ENCODE data around the gene PEBP1. TPM values are rescaled to one million over a fixed set of nuclear protein-coding genes. Genes with fewer than 3 reads are reported as not detected.

Gene PEBP1
- polyA plus RNA-seq, 3 donors = 23.0 to 57.9 (median 47.6) TPM

DNA sequence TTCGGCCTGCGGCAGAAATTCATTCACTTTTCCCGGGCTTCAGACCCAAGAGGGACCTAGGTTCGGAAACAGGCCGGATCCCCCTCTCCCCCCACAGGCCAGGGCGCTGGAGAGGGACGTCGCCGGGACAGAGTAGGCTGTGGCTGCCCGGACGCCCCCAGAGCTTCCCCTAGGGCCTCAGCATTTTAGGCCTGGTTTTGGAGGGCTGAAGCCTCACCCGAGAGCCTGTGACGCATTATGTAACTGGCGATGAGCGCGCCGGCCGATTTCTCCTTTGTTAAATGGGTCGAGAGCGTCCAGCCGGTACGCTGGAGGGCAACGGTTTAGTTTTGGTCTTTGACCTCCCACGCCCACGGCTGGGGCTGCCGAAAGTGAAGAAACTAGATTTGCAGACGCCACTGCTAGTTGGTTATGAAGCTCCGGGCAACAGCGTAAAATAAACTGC is 657 bp downstream of the PEBP1 start:
- Histone ChIP-seq H3K4me3 (replicated peaks in 1 of 3; ENCODE audit: low read depth in 2 of 3, low read length in 3 of 3) (peak overlapping the region; percentile 66 to 85 (median 72)), H2AFZ (ENCODE audit: insufficient read depth, low read depth, low read length, poor library complexity, severe bottlenecking) (peak overlapping the region; percentile 98), H3K4me1 (ENCODE audit: control insufficient read depth in 1 of 2, insufficient read depth in 2 of 2, low read length in 2 of 2) (peaks cover 14 to 20% of the 10 kb centered on the region in 2 donors), H3K27ac (ENCODE audit: low read depth in 1 of 2, low read length in 2 of 2) (peak overlapping the region in 1 of 2 donors; percentile 58), H3K9ac (ENCODE audit: insufficient read depth, low read length, poor library complexity, severe bottlenecking) (peak overlapping the region; percentile 83), H3K36me3 (replicated peaks in 1 of 2; ENCODE audit: control insufficient read depth in 1 of 2, insufficient read depth in 2 of 2, low read length in 2 of 2) (peaks cover 6 to 13% of the 10 kb centered on the region in 2 donors), H3K9me3 (replicated peaks in 1 of 2; ENCODE audit: control insufficient read depth in 1 of 2, insufficient read depth in 1 of 2, low read length in 2 of 2) (no peaks in the 10 kb centered on the region), H3K4me2 (replicated peaks; ENCODE audit: extremely low read depth, low read length, poor library complexity, severe bottlenecking) (peak overlapping the region; percentile 98), H3K27me3 (ENCODE audit: control insufficient read depth in 2 of 2, insufficient read depth in 2 of 2, low read length in 2 of 2) (no peaks in the 10 kb centered on the region), H4K20me1 (ENCODE audit: insufficient read depth, low read length) (no peaks in the 10 kb centered on the region), H3K79me2 (ENCODE audit: insufficient read depth, low read length) (peaks cover 7% of the 10 kb centered on the region)
- peak; percentile 7 to 21 (median 20) for DNase-seq
- WGBS (ENCODE audit: insufficient coverage) = under 1% methylated on average over 26 of the region's 29 CpGs
- peak overlapping the region; percentile 93 to 98 for H3K4me3 Mint-ChIP-seq
- H3K4me1 Mint-ChIP-seq = peaks cover 16% of the 10 kb centered on the region
- H3K27me3 Mint-ChIP-seq (ENCODE audit: low read depth in 3 of 3) = peaks cover 0 to 5% (median 1%) of the 10 kb centered on the region in 3 donors
- TF ChIP-seq, protein P1, sequence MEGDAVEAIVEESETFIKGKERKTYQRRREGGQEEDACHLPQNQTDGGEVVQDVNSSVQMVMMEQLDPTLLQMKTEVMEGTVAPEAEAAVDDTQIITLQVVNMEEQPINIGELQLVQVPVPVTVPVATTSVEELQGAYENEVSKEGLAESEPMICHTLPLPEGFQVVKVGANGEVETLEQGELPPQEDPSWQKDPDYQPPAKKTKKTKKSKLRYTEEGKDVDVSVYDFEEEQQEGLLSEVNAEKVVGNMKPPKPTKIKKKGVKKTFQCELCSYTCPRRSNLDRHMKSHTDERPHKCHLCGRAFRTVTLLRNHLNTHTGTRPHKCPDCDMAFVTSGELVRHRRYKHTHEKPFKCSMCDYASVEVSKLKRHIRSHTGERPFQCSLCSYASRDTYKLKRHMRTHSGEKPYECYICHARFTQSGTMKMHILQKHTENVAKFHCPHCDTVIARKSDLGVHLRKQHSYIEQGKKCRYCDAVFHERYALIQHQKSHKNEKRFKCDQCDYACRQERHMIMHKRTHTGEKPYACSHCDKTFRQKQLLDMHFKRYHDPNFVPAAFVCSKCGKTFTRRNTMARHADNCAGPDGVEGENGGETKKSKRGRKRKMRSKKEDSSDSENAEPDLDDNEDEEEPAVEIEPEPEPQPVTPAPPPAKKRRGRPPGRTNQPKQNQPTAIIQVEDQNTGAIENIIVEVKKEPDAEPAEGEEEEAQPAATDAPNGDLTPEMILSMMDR (IDR thresholded peaks at IDR 0.05) = no peak
- peaks cover 0 to 2% (median 0%) of the 10 kb centered on the region in 7 donors for H3K9me3 Mint-ChIP-seq
- H3K36me3 Mint-ChIP-seq = peaks cover 19 to 20% of the 10 kb centered on the region in 2 donors
- intact Hi-C loops (cut with micrococcal nuclease) = no loop called here
- H3K27ac Mint-ChIP-seq = peak overlapping the region in 4 of 7 donors; percentile 6 to 77 (median 32)

DNA sequence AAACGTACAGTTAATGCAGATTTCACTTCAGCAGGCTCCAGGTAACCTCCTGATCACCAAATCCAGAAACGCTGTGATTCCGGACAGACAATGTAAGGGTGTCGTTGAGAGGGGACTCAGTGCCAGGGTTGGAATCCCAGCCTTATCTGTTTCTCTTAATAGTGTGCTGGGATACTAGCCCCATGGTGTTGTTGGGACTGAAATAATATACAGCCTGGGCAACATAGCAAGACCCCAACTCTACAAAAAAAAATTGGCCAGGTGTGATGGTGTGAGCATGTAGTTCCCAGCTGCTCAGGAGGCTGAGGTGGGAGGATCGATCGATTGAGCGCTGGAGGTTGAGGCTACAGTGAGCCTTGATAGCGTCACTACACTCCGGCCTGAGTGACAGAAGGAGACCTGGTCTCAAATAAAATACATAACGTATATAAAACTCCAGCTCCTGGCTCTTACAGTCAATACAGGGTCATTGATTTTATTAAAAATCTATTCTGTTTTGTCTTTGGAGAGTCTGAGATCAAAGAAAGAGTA is 1.3 kb downstream of the PEBP1 start:
- no peak overlapping the region for H3K27ac ChIP-seq (ENCODE audit: low read depth in 1 of 2, low read length in 2 of 2)
- H2AFZ ChIP-seq (ENCODE audit: insufficient read depth, low read depth, low read length, poor library complexity, severe bottlenecking) = peak overlapping the region; percentile 98

More for the DNA sequence above, 1.3 kb downstream of the PEBP1 start:
- Histone ChIP-seq H3K36me3 (replicated peaks in 1 of 2; ENCODE audit: control insufficient read depth in 1 of 2, insufficient read depth in 2 of 2, low read length in 2 of 2) (peaks cover 6 to 13% of the 10 kb centered on the region in 2 donors), H3K4me2 (replicated peaks; ENCODE audit: extremely low read depth, low read length, poor library complexity, severe bottlenecking) (peak overlapping the region; percentile 98), H3K9ac (ENCODE audit: insufficient read depth, low read length, poor library complexity, severe bottlenecking) (peak overlapping the region; percentile 83), H3K4me3 (replicated peaks in 1 of 3; ENCODE audit: low read depth in 2 of 3, low read length in 3 of 3) (peak overlapping the region in 1 of 3 experiments; percentile 85), H3K79me2 (ENCODE audit: insufficient read depth, low read length) (peaks cover 7% of the 10 kb centered on the region), H3K4me1 (ENCODE audit: control insufficient read depth in 1 of 2, insufficient read depth in 2 of 2, low read length in 2 of 2) (peaks cover 14 to 20% of the 10 kb centered on the region in 2 donors), H3K27me3 (ENCODE audit: control insufficient read depth in 2 of 2, insufficient read depth in 2 of 2, low read length in 2 of 2) (no peaks in the 10 kb centered on the region), H4K20me1 (ENCODE audit: insufficient read depth, low read length) (no peaks in the 10 kb centered on the region), H3K9me3 (replicated peaks in 1 of 2; ENCODE audit: control insufficient read depth in 1 of 2, insufficient read depth in 1 of 2, low read length in 2 of 2) (no peaks in the 10 kb centered on the region)
- intact Hi-C loops (cut with micrococcal nuclease) = no loop called here
- WGBS (ENCODE audit: insufficient coverage) = no CpG with 5 or more reads among the region's 10 CpGs
- DNase-seq = no peak
- Mint-ChIP-seq H3K9me3 (peaks cover 0 to 2% (median 0%) of the 10 kb centered on the region in 7 donors), H3K27ac (no peak overlapping the region), H3K4me1 (peaks cover 16% of the 10 kb centered on the region), H3K36me3 (peaks cover 19 to 22% of the 10 kb centered on the region in 2 donors), H3K4me3 (peak overlapping the region; percentile 93 to 98), H3K27me3 (ENCODE audit: low read depth in 3 of 3) (peaks cover 0 to 4% (median 1%) of the 10 kb centered on the region in 3 donors)
- TF ChIP-seq, protein P1 (IDR thresholded peaks at IDR 0.05) = no peak
